HG02610 (cell line): Measurements from ENCODE around the gene TTC28.
"Not testable (repeated sequence)": the region's sequence is repeated elsewhere in the genome, so short reads cannot be mapped to it uniquely, and the experiment has no call there.

Source experiments
- ATAC-seq: cut with Tn5 transposase; IDR thresholded peaks from one replicate; pipeline ENCODE4 v1.9.1; 2021; ENCODE audit warnings: mild to moderate bottlenecking, moderate library complexity; ENCODE audit not compliant: unreplicated experiment

TTC28 gene

GRCh38 chr22:28204382-28204781, 475.3 kb downstream of the TTC28 start:
- no peak for ATAC-seq

DNA sequence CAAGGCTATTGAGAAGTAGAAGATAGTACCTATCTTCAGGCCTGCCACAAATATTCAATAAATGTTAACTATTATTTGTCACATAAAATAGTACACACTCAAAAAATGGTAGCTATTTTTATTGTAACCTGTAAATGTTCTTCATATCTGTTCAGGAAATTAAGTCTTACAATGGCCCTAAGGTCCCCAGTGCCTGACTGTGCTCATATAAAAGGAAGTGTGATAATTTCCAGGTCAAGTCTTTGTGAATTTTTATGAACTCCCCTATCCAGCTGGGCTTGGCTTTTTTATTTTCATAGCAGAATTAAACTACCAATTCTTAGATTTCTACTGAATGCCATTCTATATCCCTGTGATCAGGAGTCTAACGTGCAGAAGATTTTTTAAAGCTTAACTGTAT, 476.4 kb downstream of the TTC28 start:
- ATAC-seq = no peak

- ATAC-seq = no peak
Measured at GRCh38 chr22:28198692-28199091, 480.9 kb downstream of the TTC28 start.

- not testable (repeated sequence) for ATAC-seq
Measured at GRCh38 chr22:28191571-28191970, 488.1 kb downstream of the TTC28 start.

- no peak for ATAC-seq
Measured at GRCh38 chr22:28188178-28188879, 491.3 kb downstream of the TTC28 start.

DNA sequence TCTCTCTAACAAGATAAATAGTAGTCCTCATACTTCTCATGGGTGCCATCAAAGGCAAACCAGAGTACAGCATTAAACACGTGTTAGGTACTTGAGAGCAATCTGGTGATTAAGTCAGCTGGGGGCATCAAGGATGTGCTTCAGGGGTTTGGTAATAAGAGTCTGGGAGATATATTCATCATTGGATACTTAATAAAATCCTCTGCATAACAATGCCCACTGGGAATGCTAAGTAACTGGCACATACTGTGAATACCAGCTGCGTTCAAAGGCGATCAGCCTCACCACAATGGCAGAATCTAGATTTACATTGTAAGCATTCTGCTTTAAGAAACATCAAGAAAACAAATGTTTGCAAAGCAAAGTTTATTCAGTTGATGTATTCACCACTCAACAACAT, 492.0 kb downstream of the TTC28 start:
- no peak for ATAC-seq

- no peak for ATAC-seq
Measured at GRCh38 chr22:28186641-28187040, 493.0 kb downstream of the TTC28 start.

GRCh38 chr22:28185130-28185529, 494.5 kb downstream of the TTC28 start:
- no peak for ATAC-seq

DNA sequence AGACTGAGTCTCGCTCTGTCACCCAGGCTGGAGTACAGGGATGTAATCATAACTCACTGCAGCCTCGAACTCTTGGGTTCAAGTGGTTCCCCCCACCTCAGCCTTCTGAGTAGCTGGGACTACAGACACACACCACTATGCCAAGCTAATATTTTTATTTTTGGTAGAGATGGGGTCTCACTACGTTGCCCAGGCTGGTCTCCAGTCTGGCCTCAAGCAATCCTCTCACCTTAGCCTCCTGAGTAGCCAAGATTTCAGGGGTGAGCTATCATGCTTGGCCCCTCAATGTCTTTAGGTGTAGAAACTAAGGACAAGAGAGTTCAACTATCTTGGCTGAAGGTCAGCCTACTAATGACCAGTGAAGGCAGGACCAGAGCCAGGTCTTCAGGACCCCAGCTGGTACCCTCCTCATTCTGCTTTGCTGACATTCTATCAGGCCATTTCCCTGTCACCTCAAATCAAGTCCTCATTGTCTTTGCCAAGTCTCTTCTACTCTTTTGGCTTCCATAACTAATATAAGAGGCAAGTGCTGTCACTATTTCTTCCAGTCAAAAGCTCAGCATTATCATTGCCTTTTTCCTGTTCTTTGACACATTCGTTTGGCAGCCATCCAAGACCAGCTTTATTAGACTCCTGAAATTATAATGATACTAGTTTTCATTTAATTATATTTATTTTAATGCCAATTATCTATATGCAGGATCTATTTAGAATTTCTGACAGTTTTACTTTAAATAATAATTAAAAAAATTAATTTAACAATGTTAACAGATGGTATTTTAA, 496.4 kb downstream of the TTC28 start:
- no peak for ATAC-seq

DNA sequence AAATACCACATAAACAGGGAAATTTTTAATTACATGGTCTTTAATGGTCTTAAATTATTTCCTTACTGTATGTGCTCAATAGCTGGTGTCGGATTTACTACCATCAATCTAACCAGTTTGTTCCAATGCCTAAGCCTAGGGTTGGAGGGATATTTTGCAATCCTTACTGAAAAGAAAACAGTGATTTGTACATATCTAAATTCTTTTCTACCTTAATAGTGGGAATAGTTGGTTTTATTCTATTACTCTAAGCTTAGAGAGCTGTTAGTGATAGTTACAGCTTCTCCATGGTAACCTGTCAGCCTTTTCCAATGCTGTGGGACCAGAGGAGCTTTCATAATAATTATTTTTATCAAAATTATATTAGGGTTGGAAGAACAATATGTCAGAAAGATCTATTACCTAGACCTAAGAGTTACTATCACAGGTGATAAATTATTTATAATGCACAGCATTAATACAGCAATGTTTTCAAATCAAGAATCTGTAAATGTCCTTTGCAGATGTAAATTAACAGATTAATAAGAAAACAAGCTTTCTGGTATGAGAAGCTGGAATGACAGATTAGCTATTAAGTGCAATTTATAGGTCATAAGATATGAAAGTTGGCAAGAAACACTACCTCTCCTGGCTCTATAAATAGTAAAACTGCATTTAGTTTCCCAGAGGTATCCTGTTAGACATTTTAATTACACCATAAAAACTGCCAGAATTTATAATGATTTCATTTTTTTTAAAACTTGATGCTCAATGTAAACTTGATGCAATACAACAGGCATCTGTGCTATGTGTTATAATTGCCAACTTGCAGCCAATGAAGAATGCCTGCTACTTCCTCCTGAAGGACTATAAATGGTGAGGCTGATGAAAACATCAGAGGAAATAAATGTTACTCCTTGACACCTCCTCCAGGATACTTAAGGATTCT, 498.6 kb downstream of the TTC28 start:
- no peak for ATAC-seq

DNA sequence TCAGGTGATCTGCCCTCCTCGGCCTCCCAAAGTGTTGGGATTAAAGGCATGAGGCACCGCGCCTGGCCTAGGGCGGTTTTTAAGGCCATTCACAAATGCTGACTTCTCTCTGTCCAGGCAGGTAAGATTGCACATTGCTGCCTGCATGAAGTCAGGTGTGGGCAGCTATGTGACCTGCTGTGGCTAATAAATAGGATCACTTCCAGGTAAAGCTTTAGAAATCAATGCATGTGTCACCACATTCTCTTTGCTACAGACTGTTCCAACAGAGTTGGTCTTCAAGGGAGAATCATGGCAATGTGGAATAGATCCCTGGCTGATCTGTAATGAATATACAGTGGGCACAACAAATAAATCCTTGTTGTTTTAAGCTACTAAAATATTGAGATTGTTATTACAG, 500.2 kb downstream of the TTC28 start:
- no peak for ATAC-seq

DNA sequence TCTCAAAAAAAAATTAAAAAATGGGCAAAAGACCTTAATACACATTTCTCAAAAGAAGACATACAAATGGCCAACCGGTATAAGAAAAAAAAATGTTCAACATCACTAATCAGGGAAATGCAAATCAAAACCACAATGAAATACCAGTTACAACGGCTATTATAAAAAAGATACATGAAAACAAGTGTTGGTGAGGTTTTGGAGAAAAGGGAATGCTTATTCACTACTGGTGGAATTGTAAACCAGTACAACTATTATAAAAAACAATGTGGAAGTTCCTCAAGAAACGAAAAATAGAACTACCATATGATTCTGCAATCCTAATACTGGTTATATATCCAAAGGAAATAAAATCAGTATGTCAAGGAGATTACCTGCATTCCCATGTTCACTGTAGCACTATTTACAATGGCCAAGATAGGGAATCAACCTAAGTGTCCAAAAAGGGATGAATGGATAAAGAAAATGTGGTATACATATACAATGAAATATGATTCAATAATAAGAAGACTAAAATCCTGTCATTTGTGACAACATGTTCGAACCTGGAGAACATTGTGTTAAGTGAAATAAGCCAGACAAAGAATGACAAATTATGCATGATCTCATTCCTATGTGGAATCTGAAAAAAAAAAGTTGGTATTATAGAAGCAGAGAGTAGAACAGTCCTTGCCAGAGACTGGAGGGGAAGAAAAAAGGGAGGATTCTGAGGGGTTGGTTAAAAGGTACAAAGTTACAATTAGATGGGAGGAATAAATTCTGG, 503.7 kb downstream of the TTC28 start:
- ATAC-seq = no peak

GRCh38 chr22:28174509-28174908, 505.1 kb downstream of the TTC28 start:
- no peak for ATAC-seq

DNA sequence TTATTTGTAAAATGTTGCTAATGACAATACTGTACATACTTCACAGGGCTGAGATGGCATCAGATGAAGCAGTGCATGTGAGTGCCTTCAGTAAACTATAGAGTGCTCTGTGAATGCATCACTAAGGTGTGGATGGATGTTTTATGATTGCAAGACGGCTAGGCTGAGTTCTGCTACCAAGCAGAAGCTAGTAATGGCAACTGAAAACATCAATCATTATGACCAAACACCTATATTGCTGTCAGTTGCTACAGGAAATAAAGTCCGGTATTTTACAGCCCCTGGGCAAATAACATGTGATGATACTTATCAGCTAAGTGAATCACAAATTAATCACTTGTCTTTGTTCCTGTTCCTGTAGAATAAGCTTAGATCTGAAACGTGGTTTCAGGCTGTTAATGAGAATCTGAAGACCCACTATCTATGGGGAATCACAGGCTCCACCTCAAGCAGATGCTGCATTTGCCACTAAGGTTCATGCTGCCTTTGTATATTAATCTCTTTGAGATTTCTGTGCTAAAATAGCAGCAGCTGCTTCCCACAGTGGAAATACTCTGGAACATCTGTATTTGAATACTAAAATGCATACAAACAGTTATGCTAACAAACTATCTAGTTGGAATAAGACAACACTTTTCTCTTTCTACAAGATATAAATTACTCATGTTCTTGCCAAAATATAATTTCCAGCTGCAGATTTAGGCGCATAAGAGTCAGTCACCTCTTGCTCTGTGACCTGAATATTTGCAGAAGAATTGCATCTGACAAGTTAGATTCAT, 506.6 kb downstream of the TTC28 start:
- no peak for ATAC-seq

DNA sequence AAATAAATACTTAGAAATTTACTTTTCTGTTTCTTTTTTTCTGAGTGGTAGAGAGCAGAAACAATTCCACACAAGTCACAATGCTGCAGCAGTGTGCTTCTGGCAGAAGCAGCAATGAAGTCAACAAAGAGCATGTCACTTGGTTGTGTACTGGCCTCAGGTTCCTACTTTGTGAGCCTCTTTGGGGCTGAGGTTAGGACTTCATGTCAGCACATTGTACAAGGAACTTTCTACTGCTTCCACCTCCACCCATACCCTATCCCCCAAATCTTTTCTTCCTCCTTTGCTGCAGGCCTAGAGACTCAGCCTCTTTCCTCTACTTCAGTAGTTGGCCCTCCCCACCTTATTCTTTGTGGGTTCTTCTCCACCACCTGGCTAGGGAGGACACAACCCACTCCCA, 507.9 kb downstream of the TTC28 start:
- ATAC-seq = no peak

DNA sequence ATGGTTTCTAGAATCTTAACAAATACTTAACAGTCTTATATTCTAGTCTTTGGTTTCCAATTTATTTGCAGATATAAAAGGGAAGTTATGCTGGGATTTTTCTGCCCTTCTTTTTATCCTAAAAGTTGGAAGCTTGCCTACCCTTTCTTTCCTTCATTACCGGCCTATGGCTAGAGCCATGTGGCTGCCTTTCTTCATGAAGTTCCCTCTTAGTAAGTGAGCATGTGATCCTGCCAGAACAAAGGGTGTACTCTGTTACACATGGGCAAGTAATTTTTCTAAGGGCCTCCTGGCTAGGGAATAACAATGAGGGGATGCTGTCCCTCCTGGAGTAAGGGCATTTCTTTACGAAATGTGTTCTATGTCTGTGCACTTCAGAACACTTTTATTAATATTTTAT, 508.5 kb downstream of the TTC28 start:
- ATAC-seq = no peak

DNA sequence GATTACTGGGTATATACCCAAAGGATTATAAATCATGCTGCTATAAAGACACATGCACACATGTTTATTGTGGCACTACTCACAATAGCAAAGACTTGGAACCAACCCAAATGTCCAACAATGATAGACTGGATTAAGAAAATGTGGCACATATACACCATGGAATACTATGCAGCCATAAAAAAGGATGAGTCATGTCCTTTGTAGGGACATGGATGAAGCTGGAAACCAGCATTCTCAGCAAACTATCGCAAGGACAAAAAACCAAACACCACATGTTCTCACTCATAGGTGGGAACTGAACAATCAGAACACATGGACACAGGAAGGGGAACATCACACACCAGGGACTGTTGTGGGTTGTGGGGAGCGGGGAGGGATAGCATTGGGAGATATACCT, 510.3 kb downstream of the TTC28 start:
- ATAC-seq = not testable (repeated sequence)

DNA sequence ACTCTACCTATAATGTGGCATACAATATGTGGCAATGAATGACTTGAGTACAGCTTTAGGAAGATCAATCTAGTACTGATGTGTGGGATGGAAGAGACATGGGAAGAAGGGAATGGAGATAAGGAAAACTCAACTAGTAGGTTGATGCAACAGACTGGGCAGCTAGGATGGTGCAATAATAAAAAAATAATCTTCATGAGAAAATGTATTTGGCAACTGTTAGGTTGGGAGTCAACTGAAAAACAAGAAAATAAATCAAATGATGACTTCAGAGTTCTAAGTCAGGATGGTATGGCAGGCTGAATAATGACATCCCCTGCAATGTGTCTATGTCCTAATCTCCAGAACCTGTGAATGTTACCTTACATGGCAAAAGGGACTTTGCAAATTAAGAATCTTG, 523.8 kb downstream of the TTC28 start:
- ATAC-seq = no peak

DNA sequence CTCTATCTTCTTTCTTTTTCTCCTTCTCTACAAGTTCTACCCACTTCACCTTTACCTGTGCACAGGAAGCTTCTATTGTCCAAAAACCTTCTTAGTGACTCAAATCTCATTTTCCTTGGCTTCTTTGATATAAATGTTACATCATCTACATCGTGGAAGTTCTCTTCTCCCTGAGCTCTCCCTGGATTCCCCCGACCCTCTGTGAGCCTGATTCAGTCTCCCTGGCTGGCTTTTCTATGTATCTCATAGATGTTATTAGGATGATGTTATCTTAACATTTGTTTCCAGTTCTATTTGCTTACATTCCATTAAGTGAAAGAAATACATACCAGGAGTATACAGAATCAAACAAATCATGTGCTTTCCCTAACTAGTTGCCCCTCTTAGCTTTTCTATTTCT, 524.8 kb downstream of the TTC28 start:
- ATAC-seq = no peak
